Gastrocnemius medialis (tissue), 4 donors: Measurements from ENCODE around the gene GRHL3. TPM values are rescaled to one million over a fixed set of nuclear protein-coding genes. Genes with fewer than 3 reads are reported as not detected.

Experiments used
- ATAC-seq, 2 donors: fragments of 150-250 bp; one replicate each; pipeline ENCODE4 v1.9.1; 2016
- DNase-seq, 2 donors: peaks; one replicate each; pipeline ENCODE4 v3.0.0-alpha.2; 2019
- H3K27ac ChIP-seq, 4 donors: fragments of 200-600 bp; sonication (generic); 1 replicate in 1 of 4; 2 replicates in 3 of 4; pipeline ENCODE4 v1.5.1; 2016 to 2018; ENCODE audit warnings: mild to moderate bottlenecking in 2 of 4, moderate library complexity in 1 of 4
- H3K27me3 ChIP-seq, 3 donors: fragments of 200-600 bp; sonication (generic) in 2 of 3; 1 replicate in 1 of 3; 2 replicates in 2 of 3; pipeline versions ENCODE4 v1.5.1 to v1.6.0; 2016 to 2019; ENCODE audit warnings: mild to moderate bottlenecking in 1 of 3, moderate library complexity in 1 of 3
- H3K36me3 ChIP-seq, 2 donors: fragments of 200-600 bp; sonication (generic) in 1 of 2; one replicate each; pipeline ENCODE4 v1.5.1; 2017 to 2018
- H3K4me1 ChIP-seq, 2 donors: fragments of 200-600 bp; sonication (generic) in 1 of 2; one replicate each; pipeline ENCODE4 v1.5.1; 2016 to 2017; ENCODE audit warnings: mild to moderate bottlenecking in 2 of 2
- H3K4me3 ChIP-seq, 4 donors: fragments of 200-600 bp; sonication (generic) in 3 of 4; 1 replicate in 1 of 4; 2 replicates in 3 of 4; pipeline ENCODE4 v1.5.1; 2016 to 2019; ENCODE audit warnings: mild to moderate bottlenecking in 2 of 4
- H3K9me3 ChIP-seq, 3 donors: fragments of 200-600 bp; sonication (generic) in 2 of 3; 1 replicate in 1 of 3; 2 replicates in 2 of 3; pipeline ENCODE4 v1.5.1; 2016 to 2019
- POLR2A ChIP-seq, 2 donors: fragments of 450-650 bp; IDR thresholded peaks; one replicate each; pipeline ENCODE4 v1.6.1; 2017; ENCODE audit warnings: antibody characterized with exemption in 2 of 2, mild to moderate bottlenecking in 2 of 2, moderate library complexity in 2 of 2
- in situ Hi-C, 4 donors: fragments of 200-750 bp; cut with MboI; loops; one replicate each; pipeline versions ENCODE4 v1.15.0 to v1.8.0; 2017; ENCODE audit warnings: low sequenced_read_pairs in 4 of 4
- intact Hi-C: fragments of 100-400 bp; cut with DNase I; formaldehyde crosslinking; loops from one replicate; pipeline ENCODE4 v1.15.1; 2023; ENCODE audit warnings: low total_unique reads
- total RNA-seq, 4 donors: library from RNA; depleted of rRNA; stranded (reverse); fragments of >200 nt; gene quantifications; one replicate each; pipeline versions ENCODE4 v1.1.0 to v1.2.3, GENCODE V29; 2016
- TF ChIP-seq, protein P1 (sequence below), 5 experiments: fragments of 450-650 bp in 3 of 5; fragments of 200-600 bp in 2 of 5; sonication (generic) in 2 of 5; IDR thresholded peaks in 4 of 5; conservative IDR thresholded peaks in 1 of 5; 1 replicate in 4 of 5; 2 replicates in 1 of 5; pipeline ENCODE4 v1.5.1; 2016 to 2019; ENCODE audit warnings: antibody characterized with exemption in 5 of 5, mild to moderate bottlenecking in 3 of 5, moderate library complexity in 3 of 5

GRHL3 gene
- total RNA-seq, 4 donors from 2014 or later = not detected

DNA sequence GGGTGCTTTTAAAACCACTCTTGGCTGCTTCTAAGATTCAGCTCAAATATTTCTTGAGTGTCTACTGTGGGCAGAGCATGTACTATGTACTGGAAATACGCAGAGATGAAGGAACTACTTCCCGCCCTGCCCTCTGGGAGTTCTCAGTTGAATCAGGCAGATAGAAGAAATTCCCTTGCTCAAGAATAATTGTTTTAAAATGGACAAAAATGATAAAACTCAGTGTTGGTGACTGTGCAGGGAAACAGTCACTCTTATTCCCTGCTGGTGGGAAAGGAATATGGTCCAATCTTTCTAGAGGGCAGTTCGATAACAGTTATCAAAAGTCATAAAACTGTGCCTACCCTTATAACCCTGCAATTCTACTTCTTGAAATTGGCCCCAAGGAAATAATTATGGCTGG, 16.9 kb upstream of the GRHL3 start:
- H3K4me1 ChIP-seq = peaks cover 0 to 8% of the 10 kb centered on the region in 2 donors
- H3K4me3 ChIP-seq = no peak overlapping the region
- TF ChIP-seq, protein P1, sequence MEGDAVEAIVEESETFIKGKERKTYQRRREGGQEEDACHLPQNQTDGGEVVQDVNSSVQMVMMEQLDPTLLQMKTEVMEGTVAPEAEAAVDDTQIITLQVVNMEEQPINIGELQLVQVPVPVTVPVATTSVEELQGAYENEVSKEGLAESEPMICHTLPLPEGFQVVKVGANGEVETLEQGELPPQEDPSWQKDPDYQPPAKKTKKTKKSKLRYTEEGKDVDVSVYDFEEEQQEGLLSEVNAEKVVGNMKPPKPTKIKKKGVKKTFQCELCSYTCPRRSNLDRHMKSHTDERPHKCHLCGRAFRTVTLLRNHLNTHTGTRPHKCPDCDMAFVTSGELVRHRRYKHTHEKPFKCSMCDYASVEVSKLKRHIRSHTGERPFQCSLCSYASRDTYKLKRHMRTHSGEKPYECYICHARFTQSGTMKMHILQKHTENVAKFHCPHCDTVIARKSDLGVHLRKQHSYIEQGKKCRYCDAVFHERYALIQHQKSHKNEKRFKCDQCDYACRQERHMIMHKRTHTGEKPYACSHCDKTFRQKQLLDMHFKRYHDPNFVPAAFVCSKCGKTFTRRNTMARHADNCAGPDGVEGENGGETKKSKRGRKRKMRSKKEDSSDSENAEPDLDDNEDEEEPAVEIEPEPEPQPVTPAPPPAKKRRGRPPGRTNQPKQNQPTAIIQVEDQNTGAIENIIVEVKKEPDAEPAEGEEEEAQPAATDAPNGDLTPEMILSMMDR (IDR thresholded peaks at IDR 0.05 in 4 of 5, conservative IDR thresholded peaks at IDR 0.05 in 1 of 5) = no peak
- TF ChIP-seq POLR2A (IDR thresholded peaks at IDR 0.05) = no peak
- no peak for ATAC-seq
- no peak overlapping the region for H3K27ac ChIP-seq
- no peaks in the 10 kb centered on the region for H3K27me3 ChIP-seq
- H3K9me3 ChIP-seq = no peaks in the 10 kb centered on the region
- intact Hi-C loops (no loop called here), in situ Hi-C loops (no loop called here)
- no peak for DNase-seq
- no peaks in the 10 kb centered on the region for H3K36me3 ChIP-seq

- intact Hi-C loops (no loop called here), in situ Hi-C loops (no loop called here)
- TF ChIP-seq, protein P1 (IDR thresholded peaks at IDR 0.05 in 4 of 5, conservative IDR thresholded peaks at IDR 0.05 in 1 of 5) = no peak
- TF ChIP-seq POLR2A (IDR thresholded peaks at IDR 0.05) = no peak
- Histone ChIP-seq H3K36me3 (no peaks in the 10 kb centered on the region), H3K4me3 (no peak overlapping the region), H3K27ac (no peak overlapping the region), H3K9me3 (no peaks in the 10 kb centered on the region), H3K4me1 (peaks cover 0 to 8% of the 10 kb centered on the region in 2 donors), H3K27me3 (no peaks in the 10 kb centered on the region)
- ATAC-seq = no peak
- DNase-seq = no peak
Measured at GRCh38 chr1:24303600-24303999, 15.6 kb upstream of the GRHL3 start.

GRCh38 chr1:24304763-24305162, 14.4 kb upstream of the GRHL3 start:
- H3K36me3 ChIP-seq = no peaks in the 10 kb centered on the region
- no peaks in the 10 kb centered on the region for H3K9me3 ChIP-seq
- TF ChIP-seq, protein P1 (IDR thresholded peaks at IDR 0.05 in 4 of 5, conservative IDR thresholded peaks at IDR 0.05 in 1 of 5) = no peak
- no peak for TF ChIP-seq POLR2A (IDR thresholded peaks at IDR 0.05)
- no peak for ATAC-seq
- no peak for DNase-seq
- no peaks in the 10 kb centered on the region for H3K27me3 ChIP-seq
- H3K4me3 ChIP-seq = no peak overlapping the region
- H3K4me1 ChIP-seq = peaks cover 0 to 8% of the 10 kb centered on the region in 2 donors
- in situ Hi-C loops = no loop called here
- intact Hi-C loops = no loop called here
- no peak overlapping the region for H3K27ac ChIP-seq

- Histone ChIP-seq H3K36me3 (no peaks in the 10 kb centered on the region), H3K4me3 (no peak overlapping the region), H3K9me3 (no peaks in the 10 kb centered on the region), H3K27me3 (no peaks in the 10 kb centered on the region), H3K27ac (no peak overlapping the region), H3K4me1 (no peaks in the 10 kb centered on the region)
- intact Hi-C loops = no loop called here
- no peak for ATAC-seq
- TF ChIP-seq, protein P1 (IDR thresholded peaks at IDR 0.05 in 4 of 5, conservative IDR thresholded peaks at IDR 0.05 in 1 of 5) = no peak
- no peak for TF ChIP-seq POLR2A (IDR thresholded peaks at IDR 0.05)
- in situ Hi-C loops = no loop called here
- DNase-seq = no peak
Measured at GRCh38 chr1:24308365-24309015, 10.7 kb upstream of the GRHL3 start.
